DOHH2 (cell line): Measurements from ENCODE around the gene ALDH1L1.

Experiments used
- H3F3A ChIP-seq: fragments of 200-600 bp; sonication (generic), shearing (Covaris generic); 2 replicates; pipeline ENCODE4 v1.6.0; 2016; ENCODE audit warnings: antibody characterized with exemption, mild to moderate bottlenecking; ENCODE audit not compliant: control insufficient read depth, insufficient read depth
- H3K27ac ChIP-seq: fragments of 200-600 bp; sonication (generic); 2 replicates; pipeline ENCODE4 v1.5.1; 2014; ENCODE audit warnings: low read depth, mild to moderate bottlenecking, low read length, moderate library complexity
- H3K27me3 ChIP-seq: fragments of 200-600 bp; sonication (generic); 2 replicates; pipeline ENCODE4 v1.6.1; 2014; ENCODE audit warnings: mild to moderate bottlenecking, low read length, mixed read lengths; ENCODE audit not compliant: control insufficient read depth
- H3K36me3 ChIP-seq: fragments of 200-600 bp; sonication (generic); 2 replicates; pipeline ENCODE4 v1.6.1; 2014; ENCODE audit warnings: mild to moderate bottlenecking, low read length, moderate library complexity, mixed read lengths; ENCODE audit not compliant: control insufficient read depth
- H3K4me1 ChIP-seq: fragments of 200-600 bp; sonication (generic); 2 replicates; pipeline ENCODE4 v1.6.1; 2014; ENCODE audit warnings: mild to moderate bottlenecking, low read length, mixed read lengths; ENCODE audit not compliant: control insufficient read depth
- H3K4me2 ChIP-seq: fragments of 200-600 bp; sonication (generic); 2 replicates; pipeline ENCODE4 v1.6.0; 2014; ENCODE audit warnings: mild to moderate bottlenecking, low read length, moderate library complexity
- H3K4me3 ChIP-seq: fragments of 200-600 bp; sonication (generic); 2 replicates; pipeline ENCODE4 v1.5.1; 2014; ENCODE audit warnings: mild to moderate bottlenecking, low read length, mixed read lengths
- H3K79me2 ChIP-seq: fragments of 200-600 bp; sonication (generic); 2 replicates; pipeline ENCODE4 v1.6.1; 2014; ENCODE audit warnings: mild to moderate bottlenecking, low read length, mixed read lengths; ENCODE audit not compliant: control insufficient read depth
- H3K9me2 ChIP-seq: fragments of 200-600 bp; sonication (generic); replicated peaks from 2 replicates; pipeline ENCODE4 v1.6.1; 2014; ENCODE audit warnings: mild to moderate bottlenecking, low read length, mixed read lengths; ENCODE audit not compliant: control insufficient read depth
- H3K9me3 ChIP-seq: fragments of 200-600 bp; sonication (generic); 2 replicates; pipeline ENCODE4 v1.6.1; 2014; ENCODE audit warnings: antibody characterized with exemption, low read length, mixed read lengths; ENCODE audit not compliant: control insufficient read depth, insufficient read depth
- H4K20me1 ChIP-seq: fragments of 200-600 bp; sonication (generic); 2 replicates; pipeline ENCODE4 v1.6.0; 2014; ENCODE audit warnings: low read depth, mild to moderate bottlenecking, antibody characterized with exemption, low read length, moderate library complexity; ENCODE audit not compliant: control insufficient read depth, insufficient read depth
- CTCF ChIP-seq: fragments of 200-600 bp; sonication (generic); IDR thresholded peaks from one replicate; pipeline ENCODE4 v1.5.1; 2014; ENCODE audit warnings: antibody characterized with exemption, mild to moderate bottlenecking, low read depth, low read length; ENCODE audit not compliant: poor library complexity, severe bottlenecking
- EZH2phosphoT487 ChIP-seq: fragments of 200-600 bp; sonication (generic); IDR thresholded peaks from 2 replicates; pipeline ENCODE4 v1.6.1; 2017; ENCODE audit warnings: borderline replicate concordance, mild to moderate bottlenecking, antibody characterized with exemption, low read length, moderate library complexity, mixed read lengths

The ALDH1L1 gene

GRCh38 chr3:126111566-126112475 is 68.6 kb downstream of the ALDH1L1 start:
- Histone ChIP-seq H3K27ac (no peak overlapping the region), H3K36me3 (no peaks in the 10 kb centered on the region), H3K27me3 (no peaks in the 10 kb centered on the region), H4K20me1 (no peaks in the 10 kb centered on the region), H3K4me1 (no peaks in the 10 kb centered on the region), H3K79me2 (no peaks in the 10 kb centered on the region), H3K4me3 (no peak overlapping the region), H3K4me2 (no peak overlapping the region), H3K9me2 (no peaks in the 10 kb centered on the region), H3K9me3 (no peaks in the 10 kb centered on the region), H3F3A (no peaks in the 10 kb centered on the region)
- TF ChIP-seq CTCF (no peak), EZH2phosphoT487 (no peak)

- Histone ChIP-seq H3K36me3 (no peaks in the 10 kb centered on the region), H3K79me2 (no peaks in the 10 kb centered on the region), H3K9me3 (no peaks in the 10 kb centered on the region), H3K4me3 (no peak overlapping the region), H4K20me1 (no peaks in the 10 kb centered on the region), H3F3A (no peaks in the 10 kb centered on the region), H3K9me2 (no peaks in the 10 kb centered on the region), H3K27ac (no peak overlapping the region), H3K4me1 (no peaks in the 10 kb centered on the region), H3K4me2 (no peak overlapping the region), H3K27me3 (no peaks in the 10 kb centered on the region)
- TF ChIP-seq EZH2phosphoT487 (no peak), CTCF (no peak)
Measured at GRCh38 chr3:126111126-126111551, 69.2 kb downstream of the ALDH1L1 start.

- H3K36me3 ChIP-seq = no peaks in the 10 kb centered on the region
- no peaks in the 10 kb centered on the region for H3K79me2 ChIP-seq
- no peak overlapping the region for H3K4me2 ChIP-seq
- H3K4me1 ChIP-seq = no peaks in the 10 kb centered on the region
- H3K9me3 ChIP-seq = no peaks in the 10 kb centered on the region
- no peaks in the 10 kb centered on the region for H3F3A ChIP-seq
- no peaks in the 10 kb centered on the region for H3K27me3 ChIP-seq
- no peaks in the 10 kb centered on the region for H4K20me1 ChIP-seq
- no peaks in the 10 kb centered on the region for H3K9me2 ChIP-seq
- H3K27ac ChIP-seq = no peak overlapping the region
- no peak overlapping the region for H3K4me3 ChIP-seq
- no peak for TF ChIP-seq CTCF
- no peak for TF ChIP-seq EZH2phosphoT487
Measured at GRCh38 chr3:126110431-126111125, 69.8 kb downstream of the ALDH1L1 start.
